TTC549 (cell line): Measurements from ENCODE around the gene FIBCD1.

Experiments used
- FAIRE-seq: peaks from 2 replicates; lab custom pipeline; 2012; peaks lifted over from hg19 to GRCh38; lab: Jason Lieb, UNC

Gene FIBCD1

GRCh38 chr9:130935648-130936271 lies 3.3 kb downstream of the FIBCD1 start:
- no peak for FAIRE-seq

DNA sequence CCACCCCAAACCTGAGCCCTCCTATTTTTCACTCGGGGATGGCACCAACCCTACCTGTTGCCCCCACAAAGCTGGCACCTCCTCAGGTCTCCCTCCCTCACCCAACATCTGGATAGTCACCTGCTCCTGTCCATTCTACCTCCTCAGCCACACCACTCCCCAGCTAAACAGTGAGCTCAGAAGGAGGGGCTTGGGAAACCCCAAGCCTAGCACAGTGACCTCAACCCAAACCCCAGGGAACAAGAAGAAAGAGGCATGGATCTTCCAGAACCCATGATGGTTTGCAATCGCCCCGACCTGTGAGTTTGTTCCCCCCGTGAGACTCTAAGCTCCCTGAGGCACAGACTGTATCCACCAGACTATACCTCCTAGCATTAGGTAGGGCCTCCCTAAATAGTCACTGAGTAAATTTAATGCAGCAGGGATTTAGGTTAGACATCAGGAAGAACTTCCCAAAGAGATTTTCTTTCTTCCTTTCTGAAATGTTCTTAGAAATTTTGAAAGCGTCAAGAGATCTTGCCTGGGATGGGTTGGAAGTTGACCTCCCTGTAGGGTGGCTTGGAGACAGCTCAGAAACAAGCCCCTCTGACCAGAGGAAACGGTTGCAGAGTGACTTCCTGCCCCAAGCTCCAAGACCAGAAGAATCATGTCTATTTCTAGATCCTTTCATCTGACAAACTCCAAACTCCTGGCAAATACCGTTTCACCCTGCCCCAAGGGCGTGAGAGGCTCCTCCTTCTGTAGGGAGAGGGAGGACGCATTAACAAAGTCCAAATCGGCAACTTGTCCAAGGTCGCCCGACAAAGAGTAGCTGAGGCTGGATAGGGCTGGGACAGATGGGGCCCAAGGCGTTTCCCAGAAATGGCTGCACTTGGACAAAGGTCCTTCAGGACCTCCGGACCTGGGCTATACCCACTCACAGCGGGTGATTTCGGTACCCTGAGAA lies 4.1 kb downstream of the FIBCD1 start:
- no peak for FAIRE-seq

GRCh38 chr9:130934246-130934645 lies 4.8 kb downstream of the FIBCD1 start:
- FAIRE-seq = no peak

DNA sequence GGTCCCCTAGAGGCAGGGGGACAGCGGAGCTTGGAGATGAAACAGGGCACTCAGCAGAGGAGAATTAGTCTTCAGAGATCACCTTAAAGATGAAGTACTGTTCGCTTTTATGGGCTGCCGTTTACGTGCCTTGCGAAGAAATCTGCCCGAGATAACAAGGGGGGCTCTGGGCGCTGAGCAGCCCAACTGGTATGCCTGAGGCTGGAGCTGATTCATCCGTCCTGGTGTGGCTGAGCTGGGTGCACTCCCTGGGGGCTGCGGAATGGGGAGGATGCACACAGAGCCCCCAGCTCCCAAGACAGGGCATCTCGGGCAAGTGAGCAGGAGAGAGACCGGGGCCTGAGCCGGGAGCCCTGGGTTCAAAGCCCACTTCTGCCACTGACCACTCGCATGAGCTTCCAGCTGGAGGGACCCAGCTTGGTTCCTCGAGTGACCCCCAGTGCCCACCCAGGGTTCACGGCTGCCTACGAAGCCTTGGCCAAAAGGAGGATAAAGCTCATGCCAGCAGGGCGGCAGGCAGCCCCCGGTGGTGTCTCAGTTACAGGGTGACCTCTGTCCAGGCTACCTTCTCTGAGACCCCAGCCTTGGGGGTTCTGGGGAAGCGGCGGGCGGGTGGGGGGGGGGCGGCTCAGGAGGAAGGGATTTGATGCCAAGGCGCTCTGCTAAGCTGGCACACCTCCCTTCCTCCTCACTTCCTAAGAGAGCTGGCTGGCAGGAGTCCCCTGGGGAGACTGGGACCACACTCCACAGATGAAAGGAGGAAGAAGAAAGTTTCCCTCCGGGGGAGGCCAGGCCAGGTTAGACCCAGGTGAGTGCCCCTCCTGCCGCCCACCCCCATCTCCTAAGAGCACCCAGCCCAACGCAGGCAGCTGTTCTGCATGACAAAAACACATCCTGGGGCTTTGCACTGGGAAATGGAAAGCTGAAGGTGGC lies 5.7 kb downstream of the FIBCD1 start:
- no peak for FAIRE-seq

GRCh38 chr9:130932255-130933079 lies 6.6 kb downstream of the FIBCD1 start:
- FAIRE-seq = no peak

DNA sequence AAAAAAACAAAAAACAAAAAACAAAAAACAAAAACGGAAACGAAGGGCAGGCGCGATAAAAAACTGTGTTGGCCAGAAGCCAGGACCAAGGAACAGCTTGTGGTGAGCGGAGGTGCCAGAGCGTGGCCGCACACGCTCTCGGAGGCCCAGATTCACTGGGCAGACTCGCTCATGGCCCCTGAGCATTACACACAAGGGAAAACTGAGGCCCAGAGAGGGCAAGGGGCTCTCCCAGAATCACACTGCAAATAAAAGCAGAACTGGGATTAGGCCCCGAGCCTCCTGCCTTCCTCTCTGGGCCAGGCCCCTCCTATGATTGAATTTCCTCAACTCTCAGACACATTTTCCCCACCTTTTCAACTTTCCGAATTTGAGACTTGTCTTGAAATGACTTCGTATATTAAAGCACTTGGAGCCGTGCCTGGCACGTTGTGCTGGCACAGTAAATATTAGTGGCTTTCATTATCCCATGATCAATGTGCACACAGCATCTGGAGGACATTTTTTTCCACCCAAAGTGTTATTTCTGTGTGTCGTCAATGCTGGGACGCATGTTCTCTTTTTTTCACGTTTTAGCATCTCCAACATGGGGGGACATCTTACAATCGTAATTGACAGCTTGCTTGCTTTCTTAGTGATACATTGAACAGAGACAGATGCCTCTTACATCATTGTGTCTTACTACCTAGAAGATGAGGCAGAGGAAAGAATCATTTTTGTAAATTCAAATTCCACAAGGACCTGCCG lies 7.4 kb downstream of the FIBCD1 start:
- no peak for FAIRE-seq

DNA sequence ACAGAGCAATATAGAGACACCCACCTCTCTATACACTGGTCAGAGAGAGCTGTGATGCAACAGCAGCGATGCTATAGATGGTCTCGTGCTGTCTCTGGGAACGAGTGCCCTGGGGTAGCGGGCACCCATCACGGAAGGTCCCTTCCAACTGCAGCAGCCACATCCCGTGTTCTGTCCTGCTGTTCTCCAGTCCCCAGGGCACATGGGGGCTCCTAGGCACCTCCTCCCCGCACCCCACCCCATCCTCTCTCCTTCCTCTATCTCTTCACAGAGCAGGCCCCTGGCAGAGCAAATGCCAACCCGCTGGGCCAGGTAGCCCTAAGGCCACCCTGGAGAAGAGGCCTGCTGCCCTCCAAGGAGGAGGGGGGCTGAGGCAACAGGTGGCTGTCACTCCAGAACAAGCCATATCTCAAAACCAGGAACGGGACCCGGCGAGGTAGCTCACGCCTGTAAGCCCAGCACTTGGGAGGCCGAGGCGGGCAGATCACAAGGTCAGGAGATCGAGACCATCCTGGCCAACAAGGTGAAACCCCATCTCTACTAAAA lies 8.2 kb downstream of the FIBCD1 start:
- no peak for FAIRE-seq

DNA sequence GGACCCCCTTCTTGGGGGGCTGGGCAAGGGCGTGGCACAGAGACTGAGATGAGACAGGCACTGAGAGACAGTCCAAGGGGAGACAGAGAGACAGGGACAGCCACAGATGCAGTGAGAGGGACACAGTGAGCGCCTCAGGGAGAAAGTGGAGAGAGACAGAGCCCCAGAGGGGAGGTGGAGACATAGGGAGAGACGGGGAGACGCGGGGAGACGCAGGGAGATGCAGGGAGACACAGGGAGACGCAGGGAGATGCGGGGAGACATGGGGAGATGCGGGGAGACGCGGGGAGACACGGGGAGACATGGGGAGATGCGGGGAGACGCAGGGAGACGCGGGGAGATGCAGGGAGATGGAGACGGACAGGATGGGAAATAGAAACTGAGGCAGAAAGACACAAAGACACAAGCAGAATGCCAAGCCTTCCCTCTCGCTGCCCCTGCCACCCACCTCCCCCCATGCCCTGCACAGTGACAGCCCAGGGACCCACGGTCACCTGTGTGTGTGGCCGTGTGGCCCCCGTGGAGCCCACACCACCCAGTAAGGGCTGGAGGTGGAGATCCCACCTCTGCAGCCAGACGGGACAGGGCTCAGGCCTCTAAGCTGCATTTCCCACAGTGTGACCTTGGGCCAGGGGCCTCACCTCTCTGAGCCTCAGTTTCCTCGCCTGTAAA lies 8.8 kb downstream of the FIBCD1 start:
- FAIRE-seq = no peak

DNA sequence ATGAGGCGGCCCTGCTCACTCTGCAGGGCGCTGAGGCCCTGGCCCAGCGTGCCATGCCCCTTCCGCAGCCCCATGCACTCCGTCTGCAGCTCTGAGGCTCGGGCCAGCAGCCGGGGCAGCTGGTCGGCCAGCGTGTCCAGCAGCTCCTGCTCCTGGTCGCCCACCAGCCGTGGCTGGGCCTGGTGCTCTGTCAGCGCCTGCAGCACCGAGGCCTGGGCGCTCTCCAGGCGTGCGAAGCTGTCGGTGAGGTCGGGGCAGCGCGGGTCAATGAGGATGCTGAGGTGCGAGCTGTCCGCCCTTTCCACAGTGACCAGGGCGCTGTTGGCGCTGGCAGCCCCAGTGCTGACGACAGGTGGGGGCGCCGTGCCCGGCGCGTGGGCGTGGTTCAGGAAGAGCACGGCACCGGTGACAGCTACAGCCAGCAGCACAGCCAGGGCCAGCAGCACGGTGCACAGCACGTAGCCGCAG lies 9.4 kb downstream of the FIBCD1 start:
- FAIRE-seq = no peak

DNA sequence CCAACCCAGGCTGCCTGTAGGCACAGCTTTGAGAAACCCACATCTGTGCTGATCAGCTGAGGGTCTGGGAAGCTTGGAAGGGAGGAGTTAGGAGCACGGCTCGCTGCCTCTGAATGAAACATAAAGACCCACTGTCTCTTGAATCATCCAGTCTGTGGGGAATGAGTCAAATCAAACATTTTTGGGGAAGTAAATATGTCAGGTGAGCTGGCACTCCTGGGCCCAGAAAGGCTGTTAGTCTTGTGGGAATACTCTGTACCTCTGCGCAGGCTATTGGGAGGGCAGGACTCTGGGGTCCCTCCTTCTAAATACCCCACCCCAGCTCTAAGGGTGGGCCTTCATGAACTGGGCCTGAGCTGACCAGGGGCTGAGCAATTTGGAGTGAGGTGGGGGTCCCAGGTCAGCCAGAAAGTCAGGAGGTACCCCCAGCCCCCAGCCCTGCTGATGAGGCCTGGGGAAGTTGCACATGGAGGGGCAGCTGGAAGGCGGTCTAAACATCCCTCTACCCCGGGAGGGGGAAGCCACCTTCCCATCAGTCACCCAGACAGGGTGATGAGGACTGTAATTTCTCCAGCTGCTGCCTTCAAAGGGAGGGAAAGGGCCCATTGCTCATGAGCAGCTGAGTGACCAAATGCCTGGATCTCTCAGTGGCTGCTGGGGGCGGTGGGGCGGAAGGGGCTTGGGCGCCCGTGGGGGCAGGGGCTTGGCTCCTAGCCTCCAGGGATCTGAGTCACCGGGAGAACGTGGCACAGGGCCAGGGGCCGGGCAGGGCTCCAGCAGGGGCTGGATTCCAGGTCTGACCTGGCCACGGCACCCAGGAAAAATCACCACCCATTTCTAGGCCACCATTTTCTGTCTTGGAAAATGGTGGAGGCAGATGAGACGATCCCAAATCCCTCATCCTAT lies 10.8 kb downstream of the FIBCD1 start:
- FAIRE-seq = no peak

- FAIRE-seq = no peak
These were observed 11.7 kb downstream of the FIBCD1 start for GRCh38 chr9:130927338-130927737.

DNA sequence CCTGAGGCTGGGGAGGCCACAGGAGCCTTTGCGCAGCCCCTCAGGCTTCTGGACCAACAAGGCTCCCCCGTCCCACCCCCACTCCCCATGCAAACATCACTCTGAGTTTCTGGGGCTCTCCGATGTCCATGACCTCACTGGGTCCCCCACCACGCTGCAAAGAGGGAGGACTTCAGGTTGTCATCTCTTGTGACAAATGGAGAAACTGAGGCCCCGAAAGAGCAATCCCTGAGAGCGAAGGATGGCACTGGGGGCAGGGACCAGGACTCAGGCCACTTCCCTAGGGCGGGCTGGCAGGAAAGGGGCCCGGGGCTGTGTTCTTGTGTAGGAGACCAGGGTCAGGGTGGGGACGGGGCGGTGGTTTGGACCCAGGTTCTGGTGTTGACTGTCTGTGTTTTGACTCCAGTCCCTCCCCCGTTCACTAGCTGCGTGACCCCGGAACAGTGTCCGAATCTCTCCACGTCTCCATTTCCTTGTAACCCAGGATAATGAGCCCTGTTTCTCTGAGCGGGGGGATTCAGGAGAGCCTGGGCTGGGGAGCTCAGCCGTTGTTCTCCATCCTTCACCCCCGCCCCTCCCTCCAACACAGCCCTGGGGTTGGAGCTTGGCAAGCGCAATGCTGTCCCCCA lies 13.9 kb downstream of the FIBCD1 start:
- FAIRE-seq = no peak

DNA sequence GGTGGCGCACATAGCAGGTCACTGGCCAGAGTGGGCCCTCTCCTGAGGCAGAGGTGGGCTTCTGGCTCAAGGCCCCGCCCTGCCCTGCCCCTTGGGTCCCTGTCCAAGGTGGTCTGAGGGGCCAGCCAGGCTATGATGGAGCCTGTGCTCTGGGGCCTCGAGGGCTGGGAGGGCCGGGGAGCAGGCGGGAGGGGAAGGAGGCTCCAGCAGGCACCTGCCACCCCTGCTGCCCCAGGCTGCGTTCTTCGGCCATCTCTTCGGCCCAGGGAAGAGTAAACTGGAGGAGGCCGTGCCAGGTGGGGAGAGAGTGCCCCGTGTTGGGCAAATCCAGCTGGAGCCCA lies 14.6 kb downstream of the FIBCD1 start:
- FAIRE-seq = no peak

- no peak for FAIRE-seq
These were observed 15.2 kb downstream of the FIBCD1 start for GRCh38 chr9:130923611-130924447.

GRCh38 chr9:130922893-130923610 lies 16.0 kb downstream of the FIBCD1 start:
- FAIRE-seq = no peak

GRCh38 chr9:130921989-130922892 lies 16.8 kb downstream of the FIBCD1 start:
- FAIRE-seq = no peak
